Superior temporal gyrus (tissue), 1 donor: ENCODE data around the gene F12.
"Not testable (repeated sequence)": the region's sequence is repeated elsewhere in the genome, so short reads cannot be mapped to it uniquely, and the experiment has no call there.

Source experiments
- DNase-seq: peaks from one replicate; pipeline ENCODE4 v3.0.0-alpha.2; 2016; ENCODE audit errors: extremely low spot score

F12 gene

DNA sequence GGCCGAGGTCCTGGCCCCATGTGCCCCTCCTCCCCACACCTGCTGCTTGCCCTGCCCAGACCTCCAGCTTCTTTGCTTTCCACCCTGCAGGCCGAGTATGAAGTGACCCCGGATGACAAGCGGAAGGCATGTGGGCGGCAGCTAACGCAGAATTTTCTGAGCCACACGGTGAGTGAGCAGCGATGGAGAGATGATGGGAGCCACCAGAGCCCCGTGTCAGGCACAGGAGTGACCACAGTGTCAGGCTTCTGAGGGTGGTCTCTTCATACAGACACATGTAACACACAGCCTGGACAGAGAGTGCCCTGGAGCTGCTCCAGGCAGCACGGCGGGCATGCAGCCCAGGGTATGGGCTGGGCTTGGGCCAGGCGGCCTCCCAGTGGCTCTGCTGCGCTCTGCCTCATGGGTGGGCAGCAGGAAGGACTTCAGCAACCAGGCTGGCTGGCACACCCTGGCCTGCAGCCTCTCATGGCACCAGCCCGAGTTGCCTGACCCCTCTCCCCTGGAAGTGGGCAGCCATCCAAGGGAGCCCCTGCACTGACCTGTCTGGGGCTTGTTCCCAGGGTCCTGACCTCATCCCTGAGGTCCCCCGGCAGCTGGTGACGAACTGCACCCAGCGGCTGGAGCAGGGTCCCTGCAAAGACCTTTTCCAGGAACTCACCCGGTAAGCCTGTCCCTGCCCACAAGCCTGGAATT, 22.9 kb upstream of the F12 start:
- DNase-seq, result peak; percentile 45

DNA sequence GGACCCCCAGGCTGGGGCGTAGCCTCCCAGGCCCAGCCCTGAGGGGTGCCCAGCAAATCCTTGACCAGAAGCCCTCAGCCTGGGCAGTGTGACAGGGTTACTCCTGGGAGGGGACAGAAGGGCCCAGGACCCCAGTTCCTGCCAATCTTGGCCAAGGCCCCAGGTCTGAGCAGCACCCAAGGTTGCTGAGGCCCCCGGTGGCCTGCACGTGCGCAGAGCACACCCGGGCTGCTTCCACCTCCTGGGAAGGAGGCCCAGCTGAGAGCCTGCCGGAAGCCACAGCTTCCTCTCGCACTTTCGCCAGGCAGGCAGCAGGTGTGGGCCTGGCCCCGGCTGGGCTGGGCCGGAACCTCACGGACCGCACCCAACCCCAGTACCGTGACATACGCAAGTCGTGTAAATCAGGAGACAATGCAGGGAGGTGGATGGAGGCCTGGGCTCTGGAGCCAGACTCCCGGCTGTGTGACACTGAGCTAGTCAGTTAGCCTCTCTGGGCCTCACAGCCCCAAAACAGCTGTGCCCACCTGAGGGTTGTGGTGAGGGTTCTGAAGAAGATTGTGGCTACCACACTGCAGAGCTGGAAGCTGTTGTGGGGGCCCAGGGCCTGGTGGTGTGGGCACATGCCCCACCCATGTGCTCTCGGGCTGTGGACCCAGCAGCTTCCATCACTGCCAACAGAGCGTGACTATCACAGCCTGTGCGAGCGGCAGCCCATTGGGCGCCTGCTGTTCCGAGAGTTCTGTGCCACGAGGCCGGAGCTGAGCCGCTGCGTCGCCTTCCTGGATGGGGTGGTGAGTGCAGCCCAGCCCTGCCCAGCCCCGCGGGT, 22.2 kb upstream of the F12 start:
- no peak for DNase-seq

DNA sequence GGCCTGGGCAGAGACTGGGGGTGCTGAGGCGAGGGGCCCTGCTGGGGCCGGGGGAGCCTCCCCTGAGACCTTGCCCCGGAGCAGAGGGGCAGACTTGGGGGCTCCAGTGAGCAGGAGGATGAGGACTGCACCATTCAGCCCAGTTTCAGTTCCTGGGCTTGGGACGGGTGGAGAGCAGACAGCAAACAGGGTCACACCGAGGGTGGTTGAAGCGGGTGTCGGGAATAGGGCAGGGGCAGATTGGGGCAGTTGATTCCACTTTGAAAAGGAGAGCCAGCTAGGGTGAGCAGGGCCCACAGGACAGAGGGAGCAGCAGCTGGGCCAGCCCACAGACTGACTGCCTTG, 21.6 kb upstream of the F12 start:
- DNase-seq, result no peak

DNA sequence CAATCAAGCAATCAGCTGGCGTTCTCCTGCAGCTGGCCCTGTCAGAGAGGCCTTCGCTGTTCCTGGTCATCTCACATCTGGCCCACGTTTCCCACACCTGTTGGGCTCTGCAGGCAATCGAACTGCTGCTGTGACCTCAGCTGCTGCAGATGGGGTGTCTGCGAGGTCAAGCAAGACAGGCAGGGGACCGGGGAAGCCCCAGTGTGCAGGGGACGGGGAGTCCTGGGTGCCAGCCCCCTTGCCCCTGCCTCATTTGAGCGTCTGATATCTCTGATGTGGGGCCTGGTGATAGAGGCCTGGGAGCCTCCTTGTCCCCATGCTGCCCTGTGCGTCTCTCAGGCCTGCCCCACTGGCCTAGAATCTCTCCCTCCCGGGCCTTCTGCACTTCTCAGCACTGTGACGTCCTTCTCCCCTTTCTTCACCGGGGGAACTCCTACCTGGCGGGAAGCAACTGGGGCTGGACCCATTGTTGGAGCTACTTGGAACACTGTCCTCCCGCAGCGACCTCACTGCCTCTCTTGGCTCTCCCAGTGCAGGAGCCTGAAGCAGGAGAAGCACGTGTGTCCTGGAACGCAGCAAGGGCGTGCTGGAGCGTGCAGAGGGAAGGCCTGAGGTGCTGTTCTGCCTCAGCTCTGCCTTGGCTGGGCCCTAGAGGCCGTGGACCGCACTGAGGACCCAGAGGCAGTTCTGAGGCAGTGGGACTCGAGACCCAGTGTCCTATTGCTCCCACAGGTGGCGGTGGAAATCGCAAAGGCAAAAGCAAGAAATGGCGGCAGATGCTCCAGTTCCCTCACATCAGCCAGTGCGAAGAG, 21.0 kb upstream of the F12 start:
- DNase-seq, result no peak

DNA sequence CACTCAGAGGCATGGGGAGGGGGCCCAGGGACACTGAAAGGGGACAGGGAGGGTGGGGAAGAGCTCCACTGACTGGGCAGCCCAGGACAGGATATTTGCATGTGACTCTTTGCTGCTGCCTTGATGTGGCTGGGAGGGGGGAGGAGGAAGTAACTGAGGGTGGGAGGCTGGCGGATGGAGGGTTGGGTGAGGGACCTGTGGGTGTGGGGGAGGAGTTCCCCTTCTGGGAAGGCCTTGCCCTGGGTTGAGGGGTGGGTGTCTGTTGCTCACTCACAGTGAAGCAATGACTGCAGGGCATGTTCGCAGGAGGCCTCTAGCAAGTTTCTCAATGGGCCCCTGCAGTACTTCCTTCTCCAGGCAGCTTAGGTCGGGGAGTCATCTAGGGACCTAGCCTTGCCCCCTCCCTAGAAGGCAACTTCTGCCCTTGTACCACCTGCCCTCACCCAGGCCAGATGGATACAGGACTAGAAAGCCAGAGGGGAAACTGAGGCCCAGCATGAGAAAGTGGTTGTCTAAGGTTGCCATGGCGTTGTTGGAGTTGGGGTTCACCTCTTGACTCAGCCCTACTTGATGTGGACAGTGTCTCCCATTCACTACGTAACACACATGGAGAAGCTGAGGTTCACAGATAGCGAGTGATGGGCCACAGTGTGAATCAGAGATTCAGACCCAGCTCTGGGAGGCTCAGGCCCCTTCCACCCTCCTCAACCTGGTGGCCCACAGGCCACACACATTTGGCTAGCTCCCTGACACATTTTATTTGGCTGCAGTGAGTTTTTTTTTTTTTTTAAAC, 20.1 kb upstream of the F12 start:
- DNase-seq, result no peak

DNA sequence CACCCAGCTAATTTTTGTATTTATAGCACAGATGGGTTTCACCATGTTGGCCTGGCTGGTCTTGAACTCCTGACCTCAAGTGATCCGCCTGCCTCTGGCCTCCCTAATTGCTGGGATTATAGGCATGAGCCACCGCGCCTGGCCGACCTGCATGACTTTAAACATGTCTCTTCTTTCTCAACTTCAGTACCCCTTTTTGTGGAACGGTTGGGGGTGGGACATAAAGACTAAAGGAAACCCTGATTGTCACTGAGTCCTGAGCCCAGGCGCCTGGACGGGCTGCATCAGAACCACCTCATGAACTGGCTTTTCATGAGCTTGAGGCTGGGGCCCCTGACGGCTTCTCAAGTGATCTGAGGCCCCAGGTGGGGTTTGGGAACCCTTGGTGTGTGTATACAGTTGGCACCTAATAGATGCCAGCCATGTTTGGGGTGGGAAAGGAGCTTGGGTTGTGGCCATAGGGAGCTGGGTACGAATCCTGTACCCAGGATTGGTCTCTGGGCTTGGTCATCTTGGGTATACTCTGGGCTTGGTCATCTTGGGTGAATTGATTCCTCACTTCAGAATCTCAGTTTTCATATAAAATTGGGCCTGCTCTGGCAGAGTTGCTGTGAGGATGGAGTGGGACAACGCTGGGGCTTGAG, 19.3 kb upstream of the F12 start:
- no peak for DNase-seq

DNA sequence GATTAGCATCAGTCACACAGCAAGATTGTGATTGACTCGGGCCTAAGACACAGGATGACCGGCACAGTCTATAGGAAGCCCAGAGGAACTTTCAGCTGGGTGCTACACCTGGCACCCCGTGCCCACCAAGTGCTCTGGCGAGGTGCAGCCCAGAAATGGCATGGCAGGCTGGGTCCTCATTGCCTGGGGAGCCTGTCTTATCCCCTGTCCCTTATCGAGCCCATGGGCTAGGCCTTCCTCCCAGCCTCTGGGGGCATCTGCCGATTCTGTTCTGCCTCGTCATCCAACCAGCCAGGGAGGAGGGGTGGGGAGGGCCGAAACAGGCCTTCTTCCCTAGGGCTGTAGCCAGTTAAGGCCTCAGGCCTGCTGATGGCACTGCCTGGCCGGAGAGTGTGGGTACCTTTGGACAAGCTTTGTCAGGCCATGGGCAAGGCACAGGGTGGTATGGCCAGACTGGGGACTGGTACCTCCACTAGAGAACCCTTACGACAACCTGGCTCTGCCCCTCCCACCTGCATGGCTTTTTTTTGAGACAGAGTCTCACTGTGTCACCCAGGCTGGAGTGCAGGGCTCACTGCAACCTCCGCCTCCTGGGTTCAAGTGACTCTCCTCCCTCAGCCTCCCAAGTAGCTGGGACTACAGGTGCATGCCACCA, 18.7 kb upstream of the F12 start:
- no peak for DNase-seq

DNA sequence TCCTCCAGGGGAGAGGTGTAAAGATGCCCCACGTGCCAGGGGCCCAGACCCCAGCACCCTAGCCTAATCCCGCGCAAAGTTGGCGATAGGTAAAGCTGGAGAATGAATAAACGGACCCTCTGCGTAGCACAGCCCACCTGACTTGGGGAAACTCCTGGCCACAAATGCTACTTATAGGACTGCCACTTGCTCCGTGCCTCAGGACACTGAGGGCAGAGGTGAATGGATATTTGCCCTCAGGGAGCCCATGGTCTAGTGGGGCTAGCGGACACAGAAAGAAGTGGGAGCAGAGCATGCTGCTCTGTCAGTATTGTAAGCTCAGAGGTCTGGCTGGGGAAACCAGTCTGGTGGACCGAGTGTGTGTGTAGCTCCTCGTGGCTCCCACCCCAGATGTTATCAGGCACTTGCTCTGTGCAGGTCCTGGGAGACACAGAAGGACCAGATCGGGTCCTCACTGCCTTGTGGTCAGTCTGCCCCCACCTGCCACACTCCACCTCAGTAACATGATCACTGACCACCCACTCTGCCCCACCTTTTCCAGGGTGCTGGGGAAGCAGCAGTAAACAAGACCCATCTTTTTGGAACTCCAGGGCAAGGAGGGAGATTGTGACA, 18.0 kb upstream of the F12 start:
- DNase-seq, result peak; percentile 14

DNA sequence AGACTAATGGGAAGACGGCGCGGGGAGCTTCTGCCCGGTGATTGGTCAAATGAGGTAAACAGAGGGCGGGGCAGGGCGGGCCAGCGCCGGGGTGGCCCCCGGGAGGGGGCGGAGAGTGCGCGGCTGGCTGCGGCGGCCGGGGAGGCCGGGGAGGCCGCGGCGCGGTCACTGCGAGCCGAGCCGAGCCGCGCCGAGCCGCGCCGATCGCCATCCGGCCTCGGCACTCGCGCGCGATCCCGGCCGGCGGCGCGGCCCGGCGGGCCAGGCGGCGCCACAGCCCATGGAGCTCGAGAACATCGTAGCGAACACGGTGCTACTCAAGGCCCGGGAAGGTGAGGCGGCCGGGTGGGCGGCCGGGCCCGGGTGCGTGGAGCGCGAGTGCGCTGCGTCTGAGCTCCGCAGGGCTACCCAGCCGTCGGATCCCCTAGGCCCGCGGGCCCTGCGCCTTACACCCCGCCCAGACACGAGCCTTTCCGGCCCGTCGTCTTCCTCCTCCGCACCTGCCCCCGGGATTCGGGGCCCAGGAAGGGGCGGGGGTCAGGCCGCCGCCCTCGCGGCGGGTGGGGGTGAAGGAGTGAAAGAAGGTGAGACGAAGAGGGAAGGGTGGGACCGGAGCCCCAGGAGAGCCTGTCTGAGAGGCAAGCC, 17.3 kb upstream of the F12 start, which contains the start of gene GRK6:
Gene GRK6, plus strand, starts transcription at position 111 of the 645 bp plus-strand sequence. Its CDS starts 170 bp downstream, at position 281.
- DNase-seq, result no peak

DNA sequence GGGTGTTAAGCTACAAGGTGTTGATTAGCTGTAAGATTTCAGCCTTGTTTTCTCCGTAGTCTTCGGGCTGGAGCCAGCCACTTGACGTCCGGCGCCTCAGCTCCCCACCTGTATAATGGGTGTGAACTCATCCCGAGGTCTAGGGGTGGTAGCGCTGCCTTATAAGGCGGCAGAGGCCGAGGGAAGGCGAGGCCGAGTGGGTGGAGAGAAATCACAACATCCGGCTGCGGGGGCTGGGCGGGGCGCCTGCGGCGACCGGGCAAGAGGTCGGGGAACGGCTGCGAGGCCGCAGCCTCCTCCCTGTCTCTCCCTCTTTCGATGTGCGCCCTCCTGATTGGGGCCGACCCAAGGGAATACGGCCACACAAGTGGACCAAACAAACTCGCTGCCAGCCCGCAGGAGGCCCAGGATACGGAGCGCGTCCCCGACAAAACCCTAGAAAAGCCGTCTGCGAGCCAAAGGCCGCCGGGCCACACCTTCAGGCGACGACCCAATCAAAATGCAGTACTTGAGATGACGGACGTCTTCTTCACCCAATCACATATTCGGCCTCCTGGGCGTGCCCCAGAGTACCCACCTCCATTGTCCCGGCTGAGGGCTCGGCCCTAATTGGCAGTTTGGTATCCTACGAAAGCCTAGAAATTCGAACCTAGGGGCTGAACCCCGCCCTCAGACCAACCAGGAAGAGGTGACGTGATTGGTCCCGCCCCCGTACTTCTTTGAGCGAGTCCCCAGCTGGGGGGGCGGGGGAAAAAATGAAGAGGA, 16.6 kb upstream of the F12 start:
- DNase-seq, result peak; percentile 100

DNA sequence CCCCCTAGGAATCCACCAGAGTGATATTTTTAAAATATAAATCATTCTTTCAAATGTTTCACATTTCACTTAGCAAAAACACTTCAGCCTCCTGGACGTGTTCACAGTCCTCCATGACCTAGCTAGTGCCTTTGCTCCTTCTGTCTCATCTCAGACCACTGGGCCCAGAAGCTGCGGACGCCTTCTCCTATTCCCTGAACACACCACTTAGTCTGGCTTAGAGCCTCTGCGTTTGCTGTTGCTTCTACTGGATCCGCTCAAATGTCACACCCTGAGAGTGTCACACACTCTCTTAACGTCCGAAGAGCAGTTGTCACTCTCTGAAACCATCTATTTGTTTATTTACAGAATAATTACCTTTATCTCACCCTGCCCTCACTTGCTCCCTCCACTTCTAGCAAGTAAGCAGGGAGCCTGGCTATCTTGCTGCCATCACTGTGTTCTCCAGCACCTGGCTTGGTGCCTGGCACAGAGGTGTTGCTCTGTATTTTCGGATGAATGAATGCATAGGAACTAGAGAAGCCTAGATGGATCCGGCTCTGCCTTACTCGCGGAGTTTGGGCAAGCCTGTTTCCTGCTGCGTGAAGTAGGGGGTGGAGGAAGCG, 15.9 kb upstream of the F12 start:
- DNase-seq, result no peak

DNA sequence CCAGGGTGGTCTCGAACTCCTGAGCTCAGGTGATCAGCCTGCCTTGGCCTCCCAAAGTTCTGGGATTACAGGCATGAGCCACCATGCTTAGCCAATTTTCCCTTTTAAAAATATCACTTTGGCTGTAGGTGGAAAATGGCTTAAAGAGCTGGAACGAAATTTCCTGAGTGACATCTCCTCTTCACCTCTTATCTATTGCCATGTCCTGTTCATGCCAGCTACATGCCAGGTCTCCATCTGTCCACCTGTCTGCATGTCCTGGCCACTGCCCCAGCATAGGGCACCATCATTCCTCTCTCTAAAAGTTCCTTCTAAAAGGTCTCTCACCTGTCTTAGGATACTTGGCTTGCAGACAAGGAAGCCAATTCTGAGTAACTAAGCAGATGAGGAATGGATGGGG, 14.3 kb upstream of the F12 start:
- no peak for DNase-seq

DNA sequence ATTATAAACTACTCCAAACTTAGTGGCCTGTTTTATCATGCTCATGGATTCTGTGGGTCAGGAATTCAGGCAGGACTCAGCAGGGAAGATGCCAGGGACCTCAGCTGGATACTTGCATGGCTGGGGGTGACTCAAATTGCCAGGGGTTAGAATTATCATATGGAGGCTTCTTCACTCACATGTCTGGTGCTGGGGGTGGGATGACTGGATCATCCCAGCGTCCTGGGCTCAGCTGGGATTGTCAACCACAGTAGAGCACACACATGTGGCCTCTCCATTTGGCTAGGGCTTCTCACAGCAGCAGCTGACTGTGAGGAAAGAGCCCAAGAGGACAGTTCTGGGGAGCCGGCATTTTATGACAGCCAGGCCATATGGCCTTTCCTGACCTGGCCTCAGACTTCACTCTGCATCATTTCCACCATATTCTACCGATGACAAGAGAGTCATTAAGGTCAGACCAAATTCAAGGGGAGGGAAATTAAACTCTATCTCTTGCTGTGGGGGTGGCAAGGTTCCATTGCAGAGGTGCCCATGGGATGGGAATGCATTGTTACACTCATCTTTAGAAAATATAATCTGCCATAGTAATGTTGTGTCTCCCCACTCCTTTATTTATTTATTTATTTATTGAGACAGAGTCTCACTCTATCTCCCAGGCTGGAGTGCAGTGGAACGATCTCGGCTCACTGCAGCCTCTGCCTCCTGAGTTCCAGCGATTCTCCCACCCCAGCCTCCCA, 11.9 kb upstream of the F12 start:
- DNase-seq, result no peak

DNA sequence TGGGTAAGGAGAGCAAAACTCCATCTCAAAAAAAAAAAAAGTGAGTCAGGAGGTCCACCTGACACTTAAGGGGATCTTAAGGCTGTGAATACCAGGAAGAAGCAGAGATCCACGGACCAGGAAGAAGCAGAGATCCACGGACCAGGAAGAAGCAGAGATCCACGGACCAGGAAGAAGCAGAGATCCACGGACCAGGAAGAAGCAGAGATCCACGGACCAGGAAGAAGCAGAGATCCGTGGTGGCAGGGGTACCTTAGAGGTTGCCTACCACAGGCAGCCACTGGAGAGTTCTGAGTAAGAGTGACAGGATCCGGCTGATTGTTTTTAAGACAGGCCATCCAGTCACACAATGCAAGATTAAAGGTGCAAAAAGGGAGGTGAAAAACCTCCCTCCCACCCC, 11.1 kb upstream of the F12 start:
- not testable (repeated sequence) for DNase-seq

DNA sequence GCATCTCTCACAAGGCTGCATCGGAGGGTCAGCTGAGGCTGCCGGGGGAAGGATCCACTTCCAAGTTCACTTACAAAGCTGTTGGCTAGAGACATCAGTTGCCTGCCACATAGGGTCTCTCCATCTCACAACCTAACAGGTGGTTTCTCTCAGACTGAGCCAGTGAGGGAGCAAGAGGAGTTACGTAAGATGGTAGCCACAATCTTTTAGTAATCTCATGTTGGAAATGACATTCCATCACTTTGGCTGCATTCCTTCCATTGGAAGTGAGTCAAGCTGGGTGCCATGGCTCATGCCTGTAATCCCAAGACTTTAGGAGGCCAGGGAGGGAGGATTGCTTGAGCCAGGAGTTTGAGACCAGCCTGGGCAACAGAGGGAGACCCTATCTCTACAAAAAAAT, 9.7 kb upstream of the F12 start:
- no peak for DNase-seq

DNA sequence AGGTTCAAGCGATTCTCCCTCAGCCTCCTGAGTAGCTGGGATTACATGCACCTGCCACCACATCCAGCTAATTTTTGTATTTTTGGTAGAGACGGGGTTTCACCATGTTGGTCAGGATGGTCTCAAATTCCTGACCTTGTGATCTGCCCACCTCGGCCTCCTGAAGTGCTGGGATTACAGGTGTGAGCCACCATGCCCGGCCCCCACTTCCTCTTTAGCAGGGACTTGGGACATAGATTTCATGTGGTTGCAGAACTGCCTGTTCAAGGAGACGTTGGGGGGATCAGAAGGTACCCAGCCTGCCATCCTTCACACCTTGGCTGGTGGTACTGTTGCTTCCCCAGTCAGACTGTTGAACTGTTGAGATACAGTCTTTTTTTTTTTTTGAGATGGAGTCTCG, 7.7 kb upstream of the F12 start:
- not testable (repeated sequence) for DNase-seq

DNA sequence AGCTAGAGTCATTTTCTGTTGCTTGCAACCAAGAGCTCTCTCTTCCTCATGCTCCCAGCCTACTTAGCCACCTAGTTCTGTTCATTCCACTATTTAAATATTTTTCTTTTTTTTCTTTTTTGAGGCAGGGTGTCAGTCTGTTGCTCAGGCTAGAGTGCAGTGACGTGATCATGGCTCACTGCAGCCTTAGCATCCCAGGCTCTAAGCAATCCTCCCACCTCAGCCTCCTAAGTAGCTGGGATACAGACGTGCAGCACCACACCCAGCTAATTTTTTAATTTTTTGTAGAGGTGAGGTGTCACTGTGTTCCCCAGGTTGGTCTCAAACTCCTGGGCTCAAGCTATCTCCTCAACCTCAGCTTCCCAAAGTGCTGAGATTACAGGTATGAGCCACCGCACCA, 5.1 kb upstream of the F12 start:
- DNase-seq, result no peak
